ENCODE data around the gene MUSK. TPM values are rescaled to one million over a fixed set of nuclear protein-coding genes. Genes with fewer than 3 reads are reported as not detected.
"Not testable (repeated sequence)": the region's sequence is repeated elsewhere in the genome, so short reads cannot be mapped to it uniquely, and the experiment has no call there.

The MUSK gene
- total RNA-seq, 5 donors from 2014 or later (not counting 1 experiment from before 2014, with no cell fraction given), result not detected

- Mint-ChIP-seq H3K4me1 (no peaks in the 10 kb centered on the region), H3K4me3 (no peak overlapping the region), H3K36me3 (no peaks in the 10 kb centered on the region), H3K27me3 (no peaks in the 10 kb centered on the region), H3K27ac (no peak overlapping the region), H3K9me3 (no peaks in the 10 kb centered on the region)
- CTCF ChIA-PET, result no interaction called here
- H3K27me3 ChIP-seq (replicated peaks in 1 of 2; ENCODE audit: control insufficient read depth in 2 of 2, extremely low read depth in 1 of 2, insufficient read depth in 2 of 2, low read length in 1 of 2), result no peaks in the 10 kb centered on the region
- ATAC-seq (replicated peaks in 1 of 4) (no peak), DNase-seq (no peak)
- no peaks in the 10 kb centered on the region for H3K9me3 ChIP-seq
- H3K4me1 ChIP-seq (ENCODE audit: control insufficient read depth in 1 of 2, extremely low read depth in 1 of 2, insufficient read depth in 2 of 2, low read length in 2 of 2), result no peaks in the 10 kb centered on the region
- POLR2A ChIA-PET, result no interaction called here
- no peak overlapping the region for H3K27ac ChIP-seq (ENCODE audit: low read length)
- H3K4me3 ChIP-seq (ENCODE audit: control insufficient read depth in 1 of 2, extremely low read depth in 1 of 2, low read length in 1 of 2), result no peak overlapping the region
- no peaks in the 10 kb centered on the region for H3K36me3 ChIP-seq (ENCODE audit: control insufficient read depth in 2 of 2, extremely low read depth in 1 of 2, insufficient read depth in 1 of 2, low read length in 1 of 2)
These were observed 109.3 kb downstream of the MUSK start for GRCh38 chr9:110777876-110778215.

- H3K36me3 ChIP-seq (ENCODE audit: control insufficient read depth in 2 of 2, extremely low read depth in 1 of 2, insufficient read depth in 1 of 2, low read length in 1 of 2), result no peaks in the 10 kb centered on the region
- Mint-ChIP-seq H3K9me3 (no peaks in the 10 kb centered on the region), H3K36me3 (no peaks in the 10 kb centered on the region), H3K27ac (no peak overlapping the region), H3K27me3 (no peaks in the 10 kb centered on the region), H3K4me3 (no peak overlapping the region), H3K4me1 (no peaks in the 10 kb centered on the region)
- H3K4me1 ChIP-seq (ENCODE audit: control insufficient read depth in 1 of 2, extremely low read depth in 1 of 2, insufficient read depth in 2 of 2, low read length in 2 of 2), result no peaks in the 10 kb centered on the region
- CTCF ChIA-PET, result no interaction called here
- no peaks in the 10 kb centered on the region for H3K9me3 ChIP-seq
- 92% methylated on average over 3 of the region's 5 CpGs for WGBS (ENCODE audit: insufficient coverage)
- POLR2A ChIA-PET, result no interaction called here
- no peaks in the 10 kb centered on the region for H3K27me3 ChIP-seq (replicated peaks in 1 of 2; ENCODE audit: control insufficient read depth in 2 of 2, extremely low read depth in 1 of 2, insufficient read depth in 2 of 2, low read length in 1 of 2)
- ATAC-seq (replicated peaks in 1 of 4) (no peak), DNase-seq (no peak)
- H3K4me3 ChIP-seq (ENCODE audit: control insufficient read depth in 1 of 2, extremely low read depth in 1 of 2, low read length in 1 of 2), result no peak overlapping the region
- no peak overlapping the region for H3K27ac ChIP-seq (ENCODE audit: low read length)
These were observed 114.1 kb downstream of the MUSK start for GRCh38 chr9:110782701-110783100.

DNA sequence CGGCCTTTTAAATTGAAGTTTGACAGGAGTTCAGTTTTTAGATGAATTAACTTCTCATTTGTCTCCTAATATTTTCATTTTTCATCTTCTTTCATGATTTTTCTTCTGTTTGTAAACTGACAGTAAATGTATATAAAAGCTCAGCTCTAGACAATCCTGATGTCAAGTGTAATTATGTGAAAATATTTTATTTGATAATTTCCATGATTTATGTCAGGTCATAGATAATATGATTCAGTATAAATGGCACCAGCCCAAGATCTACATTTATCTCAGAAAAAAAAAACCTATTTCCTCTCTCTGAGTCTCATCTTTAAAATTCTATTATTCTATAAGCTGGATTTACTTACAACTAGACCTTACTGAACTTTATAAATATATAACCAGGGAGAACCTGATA, 115.7 kb downstream of the MUSK start:
- POLR2A ChIA-PET, result interaction anchor here in 1 of 2 donors (0.5 kb wide), 1 partner anchor 178 kb away, joined by 8 read pairs; no protein-coding TSS in a partner anchor
- Mint-ChIP-seq H3K27me3 (no peaks in the 10 kb centered on the region), H3K4me1 (no peaks in the 10 kb centered on the region), H3K36me3 (no peaks in the 10 kb centered on the region), H3K9me3 (no peaks in the 10 kb centered on the region), H3K4me3 (no peak overlapping the region), H3K27ac (no peak overlapping the region)
- H3K36me3 ChIP-seq (ENCODE audit: control insufficient read depth in 2 of 2, extremely low read depth in 1 of 2, insufficient read depth in 1 of 2, low read length in 1 of 2), result no peaks in the 10 kb centered on the region
- WGBS (ENCODE audit: insufficient coverage), result no CpG with 5 or more reads among the region's 1 CpG
- H3K4me1 ChIP-seq (ENCODE audit: control insufficient read depth in 1 of 2, extremely low read depth in 1 of 2, insufficient read depth in 2 of 2, low read length in 2 of 2), result no peaks in the 10 kb centered on the region
- no peak overlapping the region for H3K27ac ChIP-seq (ENCODE audit: low read length)
- ATAC-seq (replicated peaks in 1 of 4), result no peak
- CTCF ChIA-PET, result no interaction called here
- H3K4me3 ChIP-seq (ENCODE audit: control insufficient read depth in 1 of 2, extremely low read depth in 1 of 2, low read length in 1 of 2), result no peak overlapping the region
- no peaks in the 10 kb centered on the region for H3K9me3 ChIP-seq
- no peak for DNase-seq
- H3K27me3 ChIP-seq (replicated peaks in 1 of 2; ENCODE audit: control insufficient read depth in 2 of 2, extremely low read depth in 1 of 2, insufficient read depth in 2 of 2, low read length in 1 of 2), result no peaks in the 10 kb centered on the region

DNA sequence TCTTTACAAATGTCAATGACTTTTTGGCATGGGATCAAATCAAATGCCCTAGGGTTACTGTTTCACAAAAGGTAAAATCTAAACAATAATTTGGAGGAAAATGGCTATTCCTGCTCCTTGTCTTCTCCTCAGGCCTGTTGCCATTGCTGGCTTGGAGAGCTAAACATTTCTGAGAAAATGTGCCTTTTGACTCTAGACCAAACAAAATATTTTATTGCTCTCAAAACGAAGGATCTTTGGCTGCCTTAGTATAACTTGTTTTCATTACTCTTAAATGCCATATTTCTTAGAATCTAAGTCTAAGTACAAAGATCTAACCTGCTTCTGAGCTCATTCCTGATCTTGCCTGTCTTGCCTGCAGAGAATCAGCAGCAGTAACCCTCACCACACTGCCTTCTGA, 116.6 kb downstream of the MUSK start:
- no peaks in the 10 kb centered on the region for H3K27me3 Mint-ChIP-seq
- H3K27ac ChIP-seq (ENCODE audit: low read length), result no peak overlapping the region
- H3K4me3 Mint-ChIP-seq, result no peak overlapping the region
- DNase-seq (no peak), ATAC-seq (replicated peaks in 1 of 4) (no peak)
- no peaks in the 10 kb centered on the region for H3K9me3 Mint-ChIP-seq
- WGBS (ENCODE audit: insufficient coverage), result 44% methylated on average over 1 of the region's 1 CpG
- no peaks in the 10 kb centered on the region for H3K36me3 Mint-ChIP-seq
- CTCF ChIA-PET, result no interaction called here
- H3K27ac Mint-ChIP-seq, result no peak overlapping the region
- POLR2A ChIA-PET, result interaction anchor here in 1 of 2 donors (0.5 kb wide), 1 partner anchor 129 kb away, joined by 3 read pairs; no protein-coding TSS in a partner anchor
- H3K4me1 ChIP-seq (ENCODE audit: control insufficient read depth in 1 of 2, extremely low read depth in 1 of 2, insufficient read depth in 2 of 2, low read length in 2 of 2), result no peaks in the 10 kb centered on the region
- no peaks in the 10 kb centered on the region for H3K27me3 ChIP-seq (replicated peaks in 1 of 2; ENCODE audit: control insufficient read depth in 2 of 2, extremely low read depth in 1 of 2, insufficient read depth in 2 of 2, low read length in 1 of 2)
- no peaks in the 10 kb centered on the region for H3K36me3 ChIP-seq (ENCODE audit: control insufficient read depth in 2 of 2, extremely low read depth in 1 of 2, insufficient read depth in 1 of 2, low read length in 1 of 2)
- no peak overlapping the region for H3K4me3 ChIP-seq (ENCODE audit: control insufficient read depth in 1 of 2, extremely low read depth in 1 of 2, low read length in 1 of 2)
- no peaks in the 10 kb centered on the region for H3K9me3 ChIP-seq
- no peaks in the 10 kb centered on the region for H3K4me1 Mint-ChIP-seq

DNA sequence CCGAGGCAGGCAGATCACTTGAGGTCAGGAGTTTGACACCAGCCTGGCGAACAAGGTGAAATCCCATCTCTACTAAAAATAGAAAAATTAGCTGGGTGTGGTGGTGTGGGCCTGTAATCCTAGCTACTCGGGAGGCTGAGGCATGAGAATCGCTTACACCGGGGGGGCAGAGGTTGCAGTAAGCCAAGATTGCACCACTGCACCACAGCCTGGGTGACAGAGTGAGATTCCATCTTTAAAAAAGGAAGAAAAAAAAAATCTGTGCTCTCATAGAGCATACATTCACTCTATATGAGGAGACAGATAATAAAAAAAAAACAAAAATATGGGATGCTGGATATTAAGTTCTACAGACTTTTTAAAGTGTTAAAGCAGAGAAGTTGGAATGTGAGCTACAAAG, 119.8 kb downstream of the MUSK start:
- H3K27me3 Mint-ChIP-seq; H3K36me3 ChIP-seq (ENCODE audit: control insufficient read depth in 2 of 2, extremely low read depth in 1 of 2, insufficient read depth in 1 of 2, low read length in 1 of 2); H3K27me3 ChIP-seq (replicated peaks in 1 of 2; ENCODE audit: control insufficient read depth in 2 of 2, extremely low read depth in 1 of 2, insufficient read depth in 2 of 2, low read length in 1 of 2); H3K27ac ChIP-seq (ENCODE audit: low read length); H3K4me1 ChIP-seq (ENCODE audit: control insufficient read depth in 1 of 2, extremely low read depth in 1 of 2, insufficient read depth in 2 of 2, low read length in 2 of 2); H3K27ac Mint-ChIP-seq; H3K4me3 ChIP-seq (ENCODE audit: control insufficient read depth in 1 of 2, extremely low read depth in 1 of 2, low read length in 1 of 2); H3K36me3 Mint-ChIP-seq; H3K9me3 ChIP-seq; DNase-seq; H3K4me1 Mint-ChIP-seq; CTCF ChIA-PET; POLR2A ChIA-PET; H3K9me3 Mint-ChIP-seq; H3K4me3 Mint-ChIP-seq; ATAC-seq (replicated peaks in 1 of 4): not testable (repeated sequence)
- WGBS (ENCODE audit: insufficient coverage), result no CpG with 5 or more reads among the region's 5 CpGs

DNA sequence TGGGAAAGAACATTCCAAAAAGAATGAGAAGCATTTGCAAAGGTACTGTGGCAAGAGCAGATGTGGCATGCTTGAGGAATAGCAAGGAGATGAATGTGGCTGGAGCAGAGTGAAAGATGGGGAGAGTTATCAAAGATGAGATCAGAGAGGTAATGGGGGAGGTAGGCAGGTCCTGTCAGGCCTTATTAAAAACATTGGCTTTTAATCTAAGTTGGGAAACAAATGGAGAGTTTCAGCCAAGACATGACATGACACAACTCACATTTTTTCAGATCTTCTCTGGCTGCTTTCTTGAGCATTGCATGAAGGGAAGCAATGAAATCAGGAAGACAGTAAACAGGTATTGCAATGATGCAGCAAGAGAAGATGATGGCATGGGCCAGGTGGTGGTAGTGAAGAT, 120.3 kb downstream of the MUSK start:
- no peak for DNase-seq
- H3K4me1 Mint-ChIP-seq, result no peaks in the 10 kb centered on the region
- no peak overlapping the region for H3K4me3 Mint-ChIP-seq
- Histone ChIP-seq H3K27ac (ENCODE audit: low read length) (no peak overlapping the region), H3K27me3 (replicated peaks in 1 of 2; ENCODE audit: control insufficient read depth in 2 of 2, extremely low read depth in 1 of 2, insufficient read depth in 2 of 2, low read length in 1 of 2) (no peaks in the 10 kb centered on the region), H3K9me3 (no peaks in the 10 kb centered on the region), H3K4me3 (ENCODE audit: control insufficient read depth in 1 of 2, extremely low read depth in 1 of 2, low read length in 1 of 2) (no peak overlapping the region), H3K36me3 (ENCODE audit: control insufficient read depth in 2 of 2, extremely low read depth in 1 of 2, insufficient read depth in 1 of 2, low read length in 1 of 2) (no peaks in the 10 kb centered on the region), H3K4me1 (ENCODE audit: control insufficient read depth in 1 of 2, extremely low read depth in 1 of 2, insufficient read depth in 2 of 2, low read length in 2 of 2) (no peaks in the 10 kb centered on the region)
- POLR2A ChIA-PET, result no interaction called here
- no peak for ATAC-seq (replicated peaks in 1 of 4)
- CTCF ChIA-PET, result no interaction called here
- no peaks in the 10 kb centered on the region for H3K9me3 Mint-ChIP-seq
- no peaks in the 10 kb centered on the region for H3K36me3 Mint-ChIP-seq
- no peak overlapping the region for H3K27ac Mint-ChIP-seq
- no peaks in the 10 kb centered on the region for H3K27me3 Mint-ChIP-seq

DNA sequence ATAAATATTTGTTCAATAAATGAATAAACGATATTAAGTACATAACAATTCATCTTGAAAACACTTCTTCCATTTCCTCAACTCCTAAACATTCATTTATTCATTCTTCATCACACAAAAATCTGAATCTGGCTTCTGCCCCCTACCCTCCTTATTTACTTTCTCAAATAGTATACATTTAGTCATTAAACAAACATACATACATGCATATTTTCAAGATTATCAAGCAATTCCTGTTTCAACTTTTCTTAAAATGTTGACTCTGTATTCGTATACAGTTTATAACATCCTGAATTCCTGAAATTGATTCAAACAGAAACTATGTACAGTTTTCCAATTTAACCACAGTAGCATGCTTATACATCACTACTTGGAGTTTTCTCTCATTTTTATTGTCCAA, 129.0 kb downstream of the MUSK start:
- CTCF ChIA-PET, result no interaction called here
- no peaks in the 10 kb centered on the region for H3K4me1 ChIP-seq (ENCODE audit: control insufficient read depth in 1 of 2, extremely low read depth in 1 of 2, insufficient read depth in 2 of 2, low read length in 2 of 2)
- no peak for ATAC-seq (replicated peaks in 1 of 4)
- Mint-ChIP-seq H3K4me3 (no peak overlapping the region), H3K9me3 (peaks cover 0 to 4% (median 0%) of the 10 kb centered on the region in 3 donors), H3K27ac (no peak overlapping the region), H3K4me1 (no peaks in the 10 kb centered on the region), H3K36me3 (no peaks in the 10 kb centered on the region), H3K27me3 (no peaks in the 10 kb centered on the region)
- no peaks in the 10 kb centered on the region for H3K27me3 ChIP-seq (replicated peaks in 1 of 2; ENCODE audit: control insufficient read depth in 2 of 2, extremely low read depth in 1 of 2, insufficient read depth in 2 of 2, low read length in 1 of 2)
- no peaks in the 10 kb centered on the region for H3K36me3 ChIP-seq (ENCODE audit: control insufficient read depth in 2 of 2, extremely low read depth in 1 of 2, insufficient read depth in 1 of 2, low read length in 1 of 2)
- no peaks in the 10 kb centered on the region for H3K9me3 ChIP-seq
- no peak overlapping the region for H3K4me3 ChIP-seq (ENCODE audit: control insufficient read depth in 1 of 2, extremely low read depth in 1 of 2, low read length in 1 of 2)
- H3K27ac ChIP-seq (ENCODE audit: low read length), result no peak overlapping the region
- no peak for DNase-seq
- POLR2A ChIA-PET, result no interaction called here
- WGBS (ENCODE audit: insufficient coverage), result no CpG with 5 or more reads among the region's 2 CpGs
